GM08714 (cell line): ENCODE measurements around the gene EFNA5.
A peak's percentile ranks its signal among the peaks of the same experiment; 100 is the strongest.

ENCODE experiments used
- H3K4me3 ChIP-seq: fragments of 200-500 bp; sonication (Bioruptor generic); 2 replicates; pipeline ENCODE4 v1.5.1; 2014; ENCODE audit warnings: mild to moderate bottlenecking, low read length, inconsistent platforms
- ZNF274 ChIP-seq: IDR thresholded peaks from 2 replicates; pipeline ENCODE4 v1.6.1; 2012; ENCODE audit warnings: mild to moderate bottlenecking, low read depth, low read length

The EFNA5 gene

DNA sequence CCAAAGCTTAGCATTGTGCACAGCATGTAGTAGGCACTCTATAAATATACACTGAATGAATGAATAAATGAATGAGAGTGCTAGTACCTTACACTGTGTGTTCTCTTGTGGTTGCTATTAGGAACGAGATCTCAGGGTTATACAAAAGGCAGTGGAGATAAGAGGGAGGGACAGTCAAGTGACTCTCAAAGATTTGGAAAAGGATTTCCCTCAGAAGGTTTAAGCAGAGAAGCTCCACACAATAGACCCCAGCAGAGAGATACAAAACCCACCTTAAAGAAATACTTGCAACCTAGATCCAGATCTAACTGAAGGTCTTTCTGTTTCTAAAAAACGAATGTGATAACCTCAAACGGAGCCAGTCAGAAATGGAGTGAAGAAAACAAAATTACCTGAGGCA, 11.8 kb upstream of the EFNA5 start:
- no peak overlapping the region for H3K4me3 ChIP-seq
- TF ChIP-seq ZNF274: no peak

DNA sequence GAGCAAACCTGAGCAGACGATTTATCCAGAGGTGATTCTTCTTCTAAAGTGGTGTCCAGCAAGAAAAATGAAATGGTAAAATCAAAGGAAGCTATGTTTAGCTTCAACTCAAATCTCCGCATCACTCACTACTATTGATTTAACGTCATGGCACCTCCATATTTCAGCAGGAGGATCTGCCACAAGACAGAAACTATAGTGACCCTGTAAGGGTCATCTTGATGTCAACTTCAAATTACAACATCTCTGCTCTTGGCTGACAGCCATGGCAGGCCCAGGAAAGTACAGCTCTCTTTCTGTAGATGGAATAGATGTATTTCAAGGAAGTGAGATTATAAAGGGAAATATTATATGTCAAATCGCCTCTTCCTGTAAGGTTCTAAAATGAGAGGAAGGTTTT, 10.1 kb upstream of the EFNA5 start:
- no peak for TF ChIP-seq ZNF274
- H3K4me3 ChIP-seq: no peak overlapping the region

DNA sequence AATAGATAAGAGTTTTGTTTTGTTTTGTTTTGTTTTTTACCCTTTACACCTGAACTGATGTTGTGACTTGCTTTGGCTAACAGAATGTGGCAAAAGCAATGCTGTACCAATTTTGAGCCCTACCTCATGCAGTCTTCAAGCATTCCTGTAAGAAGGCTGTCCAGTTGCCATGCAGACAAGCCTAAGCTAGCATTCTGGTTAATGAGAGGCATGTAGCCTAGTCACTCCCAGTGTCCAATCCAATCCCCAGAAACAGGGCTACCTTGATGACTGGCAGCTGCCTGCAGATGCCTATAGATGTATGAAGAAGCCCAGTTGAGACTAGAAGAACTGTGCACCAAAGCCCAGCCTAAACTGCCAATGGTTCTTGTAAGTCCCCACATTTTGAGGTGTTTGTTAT, 9.4 kb upstream of the EFNA5 start:
- TF ChIP-seq ZNF274: no peak
- H3K4me3 ChIP-seq: no peak overlapping the region

DNA sequence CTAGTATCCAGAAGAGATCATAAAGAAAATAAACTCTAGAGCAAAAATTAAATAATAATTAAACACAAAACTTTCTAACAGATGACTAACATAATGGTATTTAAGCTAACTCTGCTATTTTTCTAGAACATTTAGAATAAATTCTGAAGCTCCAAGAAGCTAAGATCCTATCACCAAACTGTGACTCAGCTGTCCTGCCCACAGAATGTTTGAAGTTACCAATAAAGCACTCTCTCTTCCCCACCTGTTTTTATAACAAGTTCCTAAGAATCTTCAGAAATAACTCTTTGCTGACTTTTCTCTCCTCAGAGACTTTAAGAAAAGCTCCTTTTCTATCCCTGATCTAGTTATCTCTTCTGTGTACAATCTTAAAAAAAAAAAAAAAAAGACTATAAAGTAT, 6.0 kb upstream of the EFNA5 start:
- no peak for TF ChIP-seq ZNF274
- H3K4me3 ChIP-seq: no peak overlapping the region

DNA sequence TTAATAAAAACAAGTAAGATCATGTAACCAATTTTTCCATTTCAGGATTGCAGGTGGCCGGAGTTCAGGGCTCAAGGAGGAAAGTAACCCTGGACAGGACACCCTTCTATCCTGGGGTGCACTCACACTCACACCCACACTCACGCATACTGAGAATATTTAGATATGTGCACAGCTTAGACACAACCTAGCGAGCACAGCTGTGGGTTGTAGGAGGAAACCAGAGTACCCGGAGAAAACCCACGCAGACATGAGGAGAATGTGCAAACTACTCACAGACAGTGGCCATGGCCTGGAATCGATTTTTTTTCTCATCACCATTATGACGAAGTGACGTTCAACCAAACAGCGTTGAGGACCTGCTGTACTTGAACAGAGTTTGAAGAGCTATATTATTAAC, 4.5 kb upstream of the EFNA5 start:
- no peak overlapping the region for H3K4me3 ChIP-seq
- TF ChIP-seq ZNF274: no peak

DNA sequence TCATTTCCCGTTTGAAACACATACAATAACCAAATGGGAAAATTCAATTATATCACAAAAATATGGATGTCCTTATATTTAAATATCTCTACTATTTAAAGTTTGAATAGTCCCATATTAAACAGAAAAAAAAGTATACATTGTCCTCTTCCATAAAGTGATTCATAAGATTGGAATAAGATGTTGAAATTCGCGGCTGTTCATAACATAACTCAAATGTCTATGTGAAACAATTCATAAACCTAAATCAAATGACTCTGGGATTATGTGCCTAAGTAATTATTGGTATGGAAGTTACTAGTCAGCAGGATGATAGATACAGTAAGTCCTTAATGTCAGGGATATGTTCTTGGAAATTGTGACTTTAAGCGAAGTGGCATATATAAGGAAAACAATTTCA, 3.9 kb upstream of the EFNA5 start:
- TF ChIP-seq ZNF274: no peak
- no peak overlapping the region for H3K4me3 ChIP-seq

DNA sequence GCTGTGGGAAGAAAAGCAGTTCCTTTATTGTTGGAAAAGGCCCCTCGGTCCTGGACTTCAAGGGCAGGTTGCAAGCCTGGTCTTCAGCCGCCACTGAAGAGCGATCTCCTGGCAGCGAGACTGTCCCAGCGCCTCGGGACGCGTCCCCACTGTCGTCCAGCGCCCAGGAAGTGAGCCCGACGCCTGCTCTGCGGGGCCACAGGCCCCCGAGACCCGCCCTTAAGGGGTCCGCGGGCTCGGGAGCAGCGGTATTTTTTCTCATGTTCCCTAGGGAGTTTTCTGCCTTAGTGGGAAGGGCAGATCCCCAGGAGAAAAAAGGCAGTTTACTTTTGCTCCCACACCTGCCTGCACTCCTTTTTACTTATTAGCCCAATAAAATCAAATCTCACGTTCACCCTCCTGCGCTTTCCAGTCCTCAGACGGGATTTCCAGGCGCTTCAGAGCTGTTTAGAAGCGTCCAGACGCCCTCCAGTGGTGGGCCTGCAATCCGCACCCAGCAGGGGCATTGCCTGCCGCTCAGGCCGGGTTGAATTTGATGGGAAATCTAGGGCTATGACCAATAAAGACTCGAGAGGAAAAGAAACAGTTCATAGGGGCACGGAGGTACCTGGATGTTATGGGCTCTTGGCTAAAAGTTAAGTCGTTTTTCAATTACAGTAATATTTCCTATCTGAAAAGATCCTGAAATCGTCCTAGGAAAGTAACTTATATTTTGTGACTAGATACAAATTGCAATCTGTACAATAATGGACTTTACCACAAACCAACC, 2.8 kb upstream of the EFNA5 start:
- H3K4me3 ChIP-seq: peak overlapping the region; percentile 68
- no peak for TF ChIP-seq ZNF274

DNA sequence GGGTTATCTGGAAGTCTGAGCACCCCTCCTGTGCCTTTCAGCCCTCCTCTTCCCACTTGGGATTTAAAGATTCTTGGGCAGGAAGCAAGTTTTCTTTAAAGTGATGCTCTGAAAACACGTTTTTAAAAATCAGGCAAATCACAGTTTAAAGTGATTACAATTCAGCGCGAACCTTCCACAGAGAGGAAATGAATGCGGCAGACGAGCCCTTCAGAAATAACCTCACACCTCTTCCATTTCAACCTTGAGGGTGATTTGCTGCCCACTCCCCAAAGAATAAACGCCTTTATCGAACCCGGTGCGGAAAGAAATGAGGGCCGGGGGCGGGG, 2.3 kb upstream of the EFNA5 start:
- peak overlapping the region; percentile 68 for H3K4me3 ChIP-seq
- TF ChIP-seq ZNF274: no peak

DNA sequence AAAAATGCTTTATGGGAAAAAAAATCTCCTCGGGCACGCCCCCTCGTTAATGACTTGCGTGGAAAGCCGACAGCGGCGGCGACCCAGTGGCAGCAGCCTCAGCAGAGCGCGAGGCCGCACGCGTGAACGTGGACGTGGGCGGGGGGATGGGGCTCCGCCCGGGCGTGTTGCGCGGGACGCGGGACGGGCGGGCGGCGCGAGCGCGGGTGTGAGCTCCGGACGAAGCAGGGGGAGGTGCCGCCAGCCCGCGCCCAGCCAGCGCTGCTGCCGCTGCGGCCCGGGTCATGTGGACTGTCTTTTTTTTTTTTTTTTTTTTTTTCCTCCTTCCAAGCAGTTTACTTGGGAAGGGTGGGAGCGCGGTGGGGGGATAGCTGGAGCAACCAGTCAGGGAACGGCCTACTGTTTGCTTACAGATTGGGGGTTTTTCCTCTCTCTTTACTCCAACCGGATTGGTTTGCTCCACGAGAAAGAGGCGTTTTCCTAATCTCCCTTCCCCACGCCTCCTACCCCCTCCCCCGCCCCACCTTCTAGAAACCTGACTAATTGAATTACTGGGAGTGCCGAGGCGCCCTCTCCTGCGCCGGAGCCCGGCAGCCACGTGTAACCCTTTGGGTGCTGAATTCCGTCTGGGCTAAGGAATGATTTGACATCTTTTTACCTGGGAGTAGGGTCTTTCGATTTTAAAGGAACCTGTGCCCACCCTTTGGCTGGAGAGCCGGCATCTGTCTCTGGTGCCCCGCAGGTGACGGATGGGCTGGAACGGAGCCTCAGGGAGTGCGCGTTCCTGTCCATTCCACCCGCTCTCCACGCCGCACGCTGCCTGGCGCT, 1.7 kb upstream of the EFNA5 start:
- TF ChIP-seq ZNF274: no peak
- H3K4me3 ChIP-seq: peak overlapping the region; percentile 68

DNA sequence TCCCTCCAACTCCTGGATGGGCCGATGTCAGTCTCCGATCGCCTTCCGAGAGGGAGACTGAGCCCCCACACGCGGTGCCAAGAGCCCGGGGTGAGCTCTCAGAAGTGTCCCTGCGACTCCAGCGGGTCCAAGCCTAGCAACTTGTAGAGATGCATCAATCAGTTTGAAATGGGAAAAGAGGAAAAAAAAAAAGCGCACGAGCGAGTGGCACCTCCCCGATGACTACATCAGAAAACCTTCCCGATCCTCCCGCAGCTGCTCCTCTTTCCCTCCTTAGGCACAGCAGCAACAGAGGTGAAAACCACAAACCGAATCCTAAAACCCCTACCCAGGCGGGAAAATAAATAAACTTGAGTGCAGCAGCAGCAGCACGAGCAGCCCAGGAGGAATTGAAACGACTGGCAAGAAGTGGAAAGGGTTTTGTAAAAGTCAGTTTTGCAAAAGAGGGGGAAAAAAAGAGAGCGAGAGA, 1.0 kb upstream of the EFNA5 start:
- H3K4me3 ChIP-seq: peak overlapping the region; percentile 68
- no peak for TF ChIP-seq ZNF274

DNA sequence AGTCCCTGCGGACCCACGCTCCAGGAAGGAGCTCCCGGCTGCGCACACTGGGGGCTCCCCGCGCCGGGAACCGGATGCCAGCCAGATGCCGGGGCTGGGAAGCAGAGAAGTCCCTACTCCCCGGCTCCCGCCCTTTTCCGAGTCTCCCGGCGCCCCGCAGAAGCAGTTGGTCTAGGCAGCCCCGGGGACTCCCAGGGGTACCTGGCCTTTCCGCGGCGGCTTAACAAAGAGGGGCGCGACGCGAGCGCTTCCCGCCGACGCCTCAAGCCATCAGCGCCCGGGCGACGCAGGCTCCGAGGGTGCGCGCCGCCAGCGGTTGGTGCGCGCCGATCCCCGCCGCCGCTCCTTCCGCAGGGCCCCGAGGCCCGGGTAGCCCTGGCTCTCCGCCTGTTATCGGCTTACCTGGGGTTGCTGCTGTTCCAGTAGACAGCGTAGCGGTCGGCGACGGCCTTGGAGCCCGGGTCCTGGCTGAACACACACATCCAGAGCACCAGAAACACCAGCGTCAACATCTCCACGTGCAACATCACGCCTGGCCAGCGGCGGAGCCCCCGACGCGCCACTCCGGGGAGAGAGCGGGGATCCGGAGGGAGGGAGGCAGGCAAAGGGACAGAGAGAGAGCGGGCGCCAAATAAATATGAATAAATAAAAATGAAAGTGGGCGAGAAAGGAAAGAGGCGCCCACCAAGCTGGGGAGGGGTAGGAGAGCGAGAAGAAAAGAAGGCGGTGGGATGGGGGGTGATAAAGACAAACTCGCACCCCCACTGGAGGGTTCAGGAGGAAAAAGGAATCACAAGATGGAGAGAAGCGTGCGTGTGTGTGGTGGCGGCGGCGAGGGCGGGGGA, 428 bp downstream of the EFNA5 start:
- TF ChIP-seq ZNF274: no peak
- H3K4me3 ChIP-seq: peak overlapping the region; percentile 68

DNA sequence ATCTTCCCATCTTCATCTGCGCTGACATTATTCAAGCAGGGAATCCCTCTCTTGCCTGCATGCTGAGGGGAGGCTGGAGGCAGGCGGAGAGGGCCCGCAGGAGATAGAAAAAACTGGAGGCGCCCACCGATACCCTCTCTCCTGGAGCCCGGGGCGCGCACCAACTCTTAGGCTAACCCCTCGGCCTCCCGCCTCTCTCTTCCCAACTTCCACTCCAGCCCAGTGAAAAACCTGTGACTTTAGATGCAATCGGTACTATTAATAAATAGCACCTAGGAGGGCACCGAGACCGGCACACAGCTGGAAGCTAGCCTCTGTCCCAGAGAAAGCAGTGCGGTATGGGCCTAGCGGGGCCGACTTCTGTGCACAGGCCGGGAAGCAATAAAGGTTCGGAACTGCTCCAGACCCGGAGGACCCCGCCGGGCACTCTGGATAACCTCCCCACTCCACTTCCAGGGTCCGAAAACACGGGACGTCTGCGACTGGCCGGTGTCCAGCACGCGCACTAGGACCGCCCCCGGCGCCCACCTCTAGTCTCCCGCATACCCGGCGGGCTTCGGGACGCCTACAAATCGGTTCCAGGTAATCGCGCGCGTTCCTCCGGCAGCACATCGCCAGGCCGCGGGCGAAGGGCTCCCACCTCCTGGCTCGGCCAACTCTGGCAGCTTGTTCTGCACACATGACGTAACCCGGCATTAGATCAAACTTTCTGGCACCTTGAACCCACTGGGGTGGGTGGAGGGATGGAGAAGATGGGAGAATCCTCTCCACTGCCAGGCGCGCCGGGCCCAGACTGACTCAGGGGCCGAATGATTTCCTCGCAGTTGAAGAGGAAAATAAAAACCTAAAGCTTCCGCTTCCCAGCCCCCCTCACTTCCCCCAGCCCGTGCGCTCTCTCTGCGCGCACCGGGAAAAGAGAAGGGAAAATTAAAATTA, 1.4 kb downstream of the EFNA5 start:
- H3K4me3 ChIP-seq: peak overlapping the region; percentile 68
- no peak for TF ChIP-seq ZNF274
